SKM-1 treated with dmso at 0.1 percent for 144 hours (cell line): ENCODE results near the gene SLC16A11.

Experiments used
- DNase-seq: peaks from one replicate; lab custom pipeline; 2025; ENCODE audit not compliant: unreplicated experiment; lab: John Stamatoyannopoulos, UW

SLC16A11 gene

DNA sequence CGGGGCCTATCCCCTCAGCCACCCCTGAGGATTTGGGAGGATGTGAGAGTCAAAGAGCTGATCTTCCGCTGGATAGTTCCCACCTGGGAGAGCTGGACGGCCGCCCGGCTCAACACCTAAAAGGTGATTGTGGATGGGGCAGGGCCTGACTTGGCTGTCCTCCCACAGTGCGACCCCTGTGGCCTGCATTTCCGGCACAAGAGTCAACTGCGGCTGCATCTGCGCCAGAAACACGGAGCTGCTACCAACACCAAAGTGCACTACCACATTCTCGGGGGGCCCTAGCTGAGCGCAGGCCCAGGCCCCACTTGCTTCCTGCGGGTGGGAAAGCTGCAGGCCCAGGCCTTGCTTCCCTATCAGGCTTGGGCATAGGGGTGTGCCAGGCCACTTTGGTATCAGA is 16.6 kb downstream of the SLC16A11 start:
- DNase-seq = no peak

GRCh38 chr17:7026471-7027115 is 17.3 kb downstream of the SLC16A11 start:
- no peak for DNase-seq

GRCh38 chr17:7025245-7025644 is 18.6 kb downstream of the SLC16A11 start:
- no peak for DNase-seq

DNA sequence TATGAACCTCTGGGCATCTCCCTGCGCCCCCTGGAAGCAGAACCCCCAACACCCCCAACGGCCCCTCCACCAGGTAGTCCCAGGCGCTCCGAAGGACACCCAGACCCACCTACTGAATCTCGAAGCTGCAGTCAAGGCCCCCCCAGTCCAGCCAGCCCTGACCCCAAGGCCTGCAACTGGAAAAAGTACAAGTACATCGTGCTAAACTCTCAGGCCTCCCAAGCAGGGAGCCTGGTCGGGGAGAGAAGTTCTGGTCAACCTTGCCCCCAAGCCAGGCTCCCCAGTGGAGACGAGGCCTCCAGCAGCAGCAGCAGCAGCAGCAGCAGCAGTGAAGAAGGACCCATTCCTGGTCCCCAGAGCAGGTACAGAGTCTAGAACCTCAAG is 19.5 kb downstream of the SLC16A11 start:
- DNase-seq = no peak

DNA sequence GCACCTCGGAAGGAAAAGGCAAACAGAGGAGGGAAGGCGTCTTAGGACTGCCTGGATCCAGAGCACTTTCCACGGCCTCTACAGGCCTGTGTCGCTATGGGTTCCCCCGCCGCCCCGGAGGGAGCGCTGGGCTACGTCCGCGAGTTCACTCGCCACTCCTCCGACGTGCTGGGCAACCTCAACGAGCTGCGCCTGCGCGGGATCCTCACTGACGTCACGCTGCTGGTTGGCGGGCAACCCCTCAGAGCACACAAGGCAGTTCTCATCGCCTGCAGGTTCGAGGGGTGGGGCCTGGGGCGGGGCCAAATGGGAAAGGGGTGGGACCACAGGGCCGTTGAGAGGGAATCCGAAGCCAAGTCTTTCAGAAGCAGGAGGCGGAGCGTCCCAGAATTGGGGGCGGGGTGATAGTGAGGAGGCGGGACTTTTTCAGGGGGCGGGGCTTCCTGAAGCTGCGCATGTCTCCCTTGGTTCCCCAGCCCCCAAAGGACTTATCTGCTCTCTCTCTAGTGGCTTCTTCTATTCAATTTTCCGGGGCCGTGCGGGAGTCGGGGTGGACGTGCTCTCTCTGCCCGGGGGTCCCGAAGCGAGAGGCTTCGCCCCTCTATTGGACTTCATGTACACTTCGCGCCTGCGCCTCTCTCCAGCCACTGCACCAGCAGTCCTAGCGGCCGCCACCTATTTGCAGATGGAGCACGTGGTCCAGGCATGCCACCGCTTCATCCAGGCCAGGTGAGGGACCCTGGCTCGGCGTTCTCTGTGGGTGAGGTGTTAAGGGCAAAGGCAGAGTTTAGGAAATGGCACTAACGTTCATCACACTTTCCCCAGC is 20.1 kb downstream of the SLC16A11 start:
- DNase-seq = no peak

DNA sequence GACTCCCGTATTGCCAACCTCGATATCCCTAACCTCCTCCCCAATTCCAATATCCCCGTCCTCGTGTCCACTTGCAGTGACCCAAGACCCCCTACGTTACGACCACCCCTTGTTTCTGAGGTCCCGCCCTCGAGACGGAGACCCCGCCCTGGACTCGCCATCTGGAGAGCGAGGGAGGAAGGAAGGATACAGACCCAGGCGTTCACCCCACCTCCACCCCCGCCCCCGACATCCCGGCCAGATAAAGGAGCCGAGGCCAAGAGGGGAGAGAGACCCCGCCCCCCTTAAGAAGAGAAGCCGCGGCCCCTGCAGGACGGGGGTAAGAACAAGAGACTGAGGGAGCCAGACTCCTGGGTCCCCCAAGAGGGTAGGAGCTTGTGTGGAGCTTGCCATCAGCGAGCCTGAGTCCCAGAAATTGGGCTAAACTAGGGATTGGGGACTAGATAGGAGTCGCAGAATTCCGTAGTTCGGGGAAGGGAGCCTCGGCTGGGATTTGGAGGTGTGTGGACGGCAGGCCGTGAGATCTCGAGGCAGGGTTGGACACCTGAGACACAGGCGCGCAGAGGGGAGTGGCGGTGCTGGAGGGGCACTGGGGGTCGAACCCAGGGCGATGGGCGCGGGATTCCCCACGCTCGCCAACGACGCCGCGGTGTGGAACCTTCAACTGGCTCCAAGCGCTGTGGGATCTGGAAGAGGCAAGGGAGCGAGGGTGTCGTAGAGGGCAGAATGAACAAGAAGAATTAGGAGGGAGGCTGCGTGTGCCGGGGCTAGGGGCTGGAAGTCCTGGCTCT is 20.9 kb downstream of the SLC16A11 start, which contains the start of gene BCL6B:
Gene BCL6B (plus strand): TSS at position 270 of the 791 bp plus-strand sequence. CDS start 622 bp downstream, outside the sequence.
- no peak for DNase-seq

- peak; percentile 40 for DNase-seq
Measured at GRCh38 chr17:7021993-7022778, 21.7 kb downstream of the SLC16A11 start.

GRCh38 chr17:7020894-7021664 is 22.8 kb downstream of the SLC16A11 start:
- no peak for DNase-seq

DNA sequence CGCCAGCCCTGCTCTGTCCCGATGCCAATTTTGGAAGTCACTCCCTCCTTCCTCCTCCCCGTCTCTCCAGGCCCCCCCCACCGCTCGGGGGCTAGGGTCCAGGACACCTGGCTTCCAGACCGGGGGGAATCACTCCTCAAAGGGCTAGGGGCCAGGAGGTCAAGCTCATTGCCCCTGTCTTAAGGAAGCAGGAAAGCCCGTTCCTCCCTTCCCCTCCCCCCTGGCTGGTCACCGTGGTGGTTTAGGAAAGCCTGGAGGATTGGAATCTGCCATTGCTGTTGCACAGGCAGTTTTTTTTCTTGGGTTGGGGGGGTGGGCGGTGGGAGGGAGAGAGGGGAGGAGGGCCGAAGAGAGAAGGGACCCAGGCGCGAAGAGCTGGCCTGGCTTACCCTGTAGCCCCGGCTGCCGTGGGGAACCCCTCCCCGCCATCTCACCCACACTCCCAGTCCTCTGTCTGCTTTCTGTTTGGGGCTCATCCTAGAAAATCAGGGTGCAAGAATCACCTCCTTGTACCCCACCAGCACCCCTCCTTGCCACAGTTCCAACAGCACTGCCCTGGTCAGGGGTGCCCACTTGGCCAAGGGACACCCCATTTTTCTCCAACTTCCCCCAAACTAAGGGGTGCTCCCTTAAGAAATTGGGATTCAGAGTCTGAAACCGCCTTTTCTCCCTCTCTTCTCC is 23.9 kb downstream of the SLC16A11 start:
- DNase-seq = no peak

DNA sequence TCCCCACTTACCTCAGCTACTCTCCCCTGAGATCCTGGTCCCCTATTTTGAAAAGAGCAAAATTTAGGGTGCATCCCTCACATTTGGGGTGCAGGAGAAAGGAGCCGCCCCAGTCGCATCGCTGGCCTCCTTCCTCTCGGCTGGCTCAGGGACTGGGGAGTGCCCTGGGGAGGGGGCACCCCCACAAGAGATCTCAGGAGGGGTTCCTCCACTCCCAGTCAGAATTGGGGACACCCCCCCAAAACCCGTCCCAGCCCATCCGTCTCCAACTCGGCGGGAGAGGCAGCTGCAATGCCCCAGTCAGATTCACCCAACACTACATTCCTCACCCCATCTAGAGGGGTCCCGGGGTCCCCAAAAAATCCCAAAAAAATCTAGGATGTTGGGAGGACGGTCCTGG is 24.5 kb downstream of the SLC16A11 start:
- DNase-seq = no peak

DNA sequence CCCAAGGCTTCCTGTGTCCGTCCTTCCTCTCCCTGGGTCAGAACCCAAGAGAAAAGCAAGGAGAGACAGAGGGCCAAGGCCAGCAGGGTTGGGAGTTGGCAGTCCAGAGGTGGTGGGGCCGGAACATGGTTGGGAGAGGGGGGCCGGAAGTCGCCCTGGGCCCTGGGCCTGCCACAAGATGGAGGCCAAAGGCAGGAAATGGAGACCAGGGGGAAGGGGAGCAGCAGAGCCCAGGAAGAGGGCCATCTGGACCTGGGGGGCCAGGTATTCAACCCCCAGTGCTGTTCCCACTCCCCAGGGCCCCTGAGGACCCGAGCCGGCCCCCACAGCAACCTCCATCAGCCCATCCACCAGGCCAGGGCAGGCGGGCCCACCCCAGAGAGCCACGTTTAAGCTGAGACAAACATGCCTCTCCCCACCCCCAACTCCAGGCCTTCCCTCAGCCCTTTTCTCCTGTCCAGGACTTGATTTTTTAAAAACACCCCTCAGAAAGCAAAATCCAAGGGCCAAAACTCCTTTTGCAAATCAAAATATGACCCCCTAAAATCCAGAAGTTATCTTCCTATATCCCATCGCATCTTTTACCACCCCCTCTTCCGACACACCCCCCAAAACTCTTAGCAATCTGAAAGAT is 25.4 kb downstream of the SLC16A11 start:
- DNase-seq = no peak

- DNase-seq = no peak
Measured at GRCh38 chr17:7017827-7018200, 26.1 kb downstream of the SLC16A11 start.

GRCh38 chr17:7016886-7017826 is 26.7 kb downstream of the SLC16A11 start:
- DNase-seq = no peak

DNA sequence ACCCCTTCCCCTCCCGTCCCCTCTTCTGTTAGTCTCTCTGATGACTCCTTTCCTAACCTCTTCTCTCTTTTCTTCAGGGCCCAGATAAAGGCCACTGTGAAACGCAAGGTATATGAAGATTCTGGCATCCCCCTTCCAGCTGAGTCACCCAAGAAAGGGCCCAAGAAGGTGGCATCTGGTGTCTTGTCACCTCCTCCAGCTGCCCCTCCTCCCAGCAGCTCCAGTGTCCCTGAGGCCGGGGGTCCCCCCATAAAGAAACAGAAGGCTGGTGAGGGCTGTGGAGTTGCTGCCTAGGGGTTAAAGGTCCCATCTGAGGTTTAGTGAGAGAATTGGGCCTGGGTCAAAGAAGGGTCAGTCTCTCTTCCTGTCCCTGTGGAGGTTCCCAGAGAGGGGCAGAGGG is 27.5 kb downstream of the SLC16A11 start:
- no peak for DNase-seq

- DNase-seq = no peak
Measured at GRCh38 chr17:7014995-7015958, 28.6 kb downstream of the SLC16A11 start.

DNA sequence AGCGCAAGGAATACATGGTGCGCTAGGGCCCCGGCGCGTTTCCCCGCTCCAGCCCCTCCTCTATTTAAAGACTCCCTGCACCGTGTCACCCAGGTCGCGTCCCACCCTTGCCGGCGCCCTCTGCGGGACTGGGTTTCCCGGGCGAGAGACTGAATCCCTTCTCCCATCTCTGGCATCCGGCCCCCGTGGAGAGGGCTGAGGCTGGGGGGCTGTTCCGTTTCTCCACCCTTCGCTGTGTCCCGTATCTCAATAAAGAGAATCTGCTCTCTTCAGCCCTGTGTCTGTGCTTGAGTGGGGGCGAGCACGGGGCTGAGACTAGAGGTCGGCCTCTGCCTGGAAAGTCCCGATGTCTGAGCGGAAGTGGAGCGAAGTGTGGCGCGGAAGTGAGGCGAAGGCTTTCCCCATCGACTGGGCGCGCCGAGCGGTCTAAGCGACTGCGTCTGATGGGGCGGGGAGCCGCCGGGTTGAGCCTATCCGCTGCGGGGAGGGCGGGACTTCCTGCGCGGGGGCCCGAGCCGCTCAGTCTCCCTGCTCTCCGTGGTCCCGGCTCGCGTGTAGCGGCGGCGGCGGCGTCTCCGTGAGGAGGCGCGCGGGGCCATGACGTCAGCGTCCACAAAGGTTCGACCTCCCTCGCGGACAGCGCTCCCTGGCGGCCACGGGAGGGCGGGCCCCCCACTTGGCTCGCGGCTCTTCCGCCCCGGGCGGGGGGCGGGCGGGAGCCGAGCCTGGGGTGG is 29.5 kb downstream of the SLC16A11 start:
- DNase-seq = peak; percentile 79
